GM12864 (cell line): Measurements from ENCODE around the gene OR2AG1.
A peak's percentile ranks its signal among the peaks of the same experiment; 100 is the strongest.
"Not testable (repeated sequence)": the region's sequence is repeated elsewhere in the genome, so short reads cannot be mapped to it uniquely, and the experiment has no call there.

Experiments
- DNase-seq: peaks from one replicate; pipeline ENCODE4 v3.0.0-alpha.2; 2011; ENCODE audit warnings: low read depth
- H3K4me3 ChIP-seq: 2 replicates; pipeline ENCODE4 v1.5.1; 2011; ENCODE audit warnings: mild to moderate bottlenecking, low read depth, low read length, control low read depth
- TF ChIP-seq, protein P1 (sequence below): IDR thresholded peaks from 2 replicates; pipeline ENCODE4 v1.5.1; 2011; ENCODE audit warnings: low read depth, mild to moderate bottlenecking, moderate library complexity, low read length, control low read depth, inconsistent platforms; ENCODE audit errors: missing control alignments

The OR2AG1 gene

DNA sequence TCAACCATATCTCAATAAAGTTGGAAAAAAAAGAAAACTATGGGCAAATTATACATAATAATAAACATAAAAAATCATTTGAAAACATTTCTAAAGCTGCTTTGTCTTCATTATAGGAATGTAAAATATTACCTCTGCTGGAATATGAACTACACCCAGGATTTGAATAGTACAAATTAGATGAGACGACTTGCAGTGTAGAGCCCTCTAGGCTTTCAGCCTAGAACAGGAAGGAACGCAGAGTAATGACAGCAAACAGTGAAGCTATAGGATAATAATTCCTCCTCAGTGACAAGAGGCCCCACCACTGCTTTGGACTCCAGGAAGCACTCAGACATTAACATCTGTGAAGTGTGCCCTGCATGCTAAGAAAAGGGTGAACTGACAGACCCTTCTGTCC, 7.7 kb downstream of the OR2AG1 start:
- TF ChIP-seq, protein P1, sequence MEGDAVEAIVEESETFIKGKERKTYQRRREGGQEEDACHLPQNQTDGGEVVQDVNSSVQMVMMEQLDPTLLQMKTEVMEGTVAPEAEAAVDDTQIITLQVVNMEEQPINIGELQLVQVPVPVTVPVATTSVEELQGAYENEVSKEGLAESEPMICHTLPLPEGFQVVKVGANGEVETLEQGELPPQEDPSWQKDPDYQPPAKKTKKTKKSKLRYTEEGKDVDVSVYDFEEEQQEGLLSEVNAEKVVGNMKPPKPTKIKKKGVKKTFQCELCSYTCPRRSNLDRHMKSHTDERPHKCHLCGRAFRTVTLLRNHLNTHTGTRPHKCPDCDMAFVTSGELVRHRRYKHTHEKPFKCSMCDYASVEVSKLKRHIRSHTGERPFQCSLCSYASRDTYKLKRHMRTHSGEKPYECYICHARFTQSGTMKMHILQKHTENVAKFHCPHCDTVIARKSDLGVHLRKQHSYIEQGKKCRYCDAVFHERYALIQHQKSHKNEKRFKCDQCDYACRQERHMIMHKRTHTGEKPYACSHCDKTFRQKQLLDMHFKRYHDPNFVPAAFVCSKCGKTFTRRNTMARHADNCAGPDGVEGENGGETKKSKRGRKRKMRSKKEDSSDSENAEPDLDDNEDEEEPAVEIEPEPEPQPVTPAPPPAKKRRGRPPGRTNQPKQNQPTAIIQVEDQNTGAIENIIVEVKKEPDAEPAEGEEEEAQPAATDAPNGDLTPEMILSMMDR = no peak
- no peak for DNase-seq
- H3K4me3 ChIP-seq = no peak overlapping the region

DNA sequence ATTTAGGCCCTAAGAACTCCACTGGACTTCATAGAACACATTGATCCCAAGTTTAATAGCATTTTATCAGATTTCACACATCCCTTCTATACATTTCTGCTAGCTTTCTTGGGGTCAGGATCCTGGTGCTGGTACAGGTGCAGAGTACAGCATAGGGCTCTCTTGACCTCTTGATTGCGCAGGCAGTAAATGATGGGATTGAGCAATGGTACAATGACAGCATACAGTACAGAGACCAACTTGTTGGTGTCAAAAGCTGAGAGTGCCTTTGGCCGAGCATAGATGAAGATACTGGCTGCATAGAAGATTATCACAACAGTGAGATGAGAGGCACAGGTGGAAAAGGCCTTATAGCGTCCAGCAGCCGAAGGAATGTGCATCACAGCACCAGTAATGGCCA, 11.8 kb downstream of the OR2AG1 start:
- no peak overlapping the region for H3K4me3 ChIP-seq
- TF ChIP-seq, protein P1 = no peak
- no peak for DNase-seq

DNA sequence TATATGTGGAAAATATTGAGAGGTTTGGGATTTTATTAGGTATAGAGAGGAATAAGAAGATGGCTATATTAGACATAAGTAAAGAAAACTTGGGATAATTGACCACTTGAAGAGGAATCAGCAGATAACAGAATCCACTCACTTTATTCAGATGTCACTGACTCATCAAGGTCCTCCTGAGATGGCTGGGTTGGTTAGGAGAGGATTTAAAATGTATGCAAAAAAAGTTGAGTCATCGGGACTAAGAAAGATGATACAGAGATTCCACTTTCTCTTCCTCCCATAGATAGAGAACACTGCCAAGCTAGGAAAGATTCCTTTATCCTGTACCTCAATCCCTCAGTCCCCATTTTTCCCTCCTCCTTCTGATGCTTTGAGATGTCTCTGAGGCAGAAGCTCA, 16.6 kb downstream of the OR2AG1 start, which contains the start of gene OR6A2:
TSS of gene OR6A2 (minus strand) at position 288 of the 400 bp plus-strand sequence. CDS start 3,981 bp downstream, outside the sequence.
- TF ChIP-seq, protein P1 = no peak
- no peak for DNase-seq
- no peak within 1 kb of the TSS for H3K4me3 ChIP-seq

DNA sequence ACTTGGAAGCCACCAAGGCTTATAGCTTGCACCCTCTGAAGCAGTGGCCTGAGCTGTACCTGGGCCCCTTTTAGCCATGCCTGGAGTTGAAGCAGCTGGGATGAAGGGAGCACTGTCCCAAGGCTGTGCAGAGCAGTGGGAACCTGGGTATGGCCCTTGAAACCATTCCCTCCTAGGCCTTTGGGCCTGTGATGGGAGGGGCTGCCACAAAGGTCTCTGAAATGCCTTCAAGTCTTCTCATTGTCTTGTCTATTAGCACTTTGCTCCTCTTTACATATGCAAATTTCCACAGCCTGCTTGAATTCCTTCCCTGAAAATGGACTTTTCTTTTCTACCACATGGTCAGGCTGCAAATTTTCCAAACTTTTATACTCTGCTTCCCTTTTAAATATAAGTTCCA, 18.3 kb downstream of the OR2AG1 start:
- DNase-seq, H3K4me3 ChIP-seq: not testable (repeated sequence)

DNA sequence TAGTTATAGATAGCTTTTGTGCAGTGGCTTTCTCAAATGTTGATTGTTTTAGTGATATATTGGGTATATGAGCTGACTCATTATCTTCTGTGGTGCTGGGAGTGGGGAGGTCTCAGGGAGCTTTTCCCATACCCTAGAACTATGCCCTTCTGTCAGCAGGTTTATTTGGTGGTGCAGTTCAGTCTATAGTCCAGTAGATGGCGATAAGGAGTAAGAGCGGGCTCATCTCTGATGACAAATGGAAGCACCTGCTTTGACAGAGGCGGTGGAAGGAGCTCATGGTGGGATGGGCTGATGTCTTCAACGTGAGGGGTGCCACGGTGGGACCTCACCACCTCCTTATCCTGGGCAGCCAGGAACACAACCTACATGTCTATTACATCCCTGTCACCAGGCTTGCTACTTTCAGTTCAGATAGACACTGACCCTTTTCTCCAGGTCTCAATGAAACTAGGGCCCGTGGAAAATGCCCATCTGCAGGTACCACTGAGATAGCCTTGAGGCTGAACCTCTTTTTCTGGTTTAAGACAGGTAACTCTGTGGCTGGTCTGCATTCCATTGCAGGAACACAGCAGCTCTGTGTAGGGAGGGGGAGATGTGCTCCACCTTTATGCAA, 29.7 kb downstream of the OR2AG1 start:
- H3K4me3 ChIP-seq = no peak overlapping the region
- DNase-seq = peak; percentile 15
- TF ChIP-seq, protein P1 = peak; percentile 97

DNA sequence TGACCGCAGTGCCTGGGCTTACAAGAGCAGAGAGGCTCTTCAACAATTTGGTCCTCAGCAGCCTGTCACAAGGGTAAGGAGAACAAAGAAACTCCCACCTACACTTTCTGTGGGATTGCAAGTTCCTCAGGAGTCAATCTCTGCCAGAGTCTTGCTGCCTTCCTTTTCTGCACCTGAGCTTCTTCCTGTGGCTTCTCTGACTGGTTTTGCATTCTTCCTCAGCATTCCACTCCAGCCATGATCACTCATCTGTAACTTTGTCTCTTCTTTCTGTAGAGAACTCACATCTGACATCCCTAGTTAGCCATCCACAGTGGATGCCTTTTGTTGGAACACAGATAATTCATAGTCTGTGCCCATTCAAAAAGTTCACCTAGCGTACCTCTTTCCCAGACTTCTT, 30.8 kb downstream of the OR2AG1 start:
- TF ChIP-seq, protein P1 = no peak
- no peak overlapping the region for H3K4me3 ChIP-seq
- DNase-seq = no peak

DNA sequence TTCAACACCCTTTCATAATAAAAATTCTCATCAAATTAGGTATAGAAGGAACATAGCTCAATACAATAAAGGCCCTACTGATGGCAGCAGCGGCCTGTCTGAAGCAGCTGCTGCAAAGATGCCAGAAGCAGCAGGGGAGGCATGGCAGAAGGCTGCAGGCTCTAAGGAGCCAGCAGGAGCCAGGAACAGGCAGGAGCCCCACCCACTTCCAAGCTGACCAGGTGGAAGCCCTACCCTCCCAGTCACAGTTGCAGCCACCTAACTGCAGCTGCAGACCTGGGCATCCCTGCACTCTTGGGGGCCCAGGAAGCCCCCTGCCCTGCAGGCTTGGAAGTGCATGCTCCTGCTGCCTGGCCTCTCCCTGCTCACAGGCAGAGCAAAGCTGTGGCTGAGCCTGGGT, 34.9 kb downstream of the OR2AG1 start:
- TF ChIP-seq, protein P1 = no peak
- no peak overlapping the region for H3K4me3 ChIP-seq
- DNase-seq = no peak

DNA sequence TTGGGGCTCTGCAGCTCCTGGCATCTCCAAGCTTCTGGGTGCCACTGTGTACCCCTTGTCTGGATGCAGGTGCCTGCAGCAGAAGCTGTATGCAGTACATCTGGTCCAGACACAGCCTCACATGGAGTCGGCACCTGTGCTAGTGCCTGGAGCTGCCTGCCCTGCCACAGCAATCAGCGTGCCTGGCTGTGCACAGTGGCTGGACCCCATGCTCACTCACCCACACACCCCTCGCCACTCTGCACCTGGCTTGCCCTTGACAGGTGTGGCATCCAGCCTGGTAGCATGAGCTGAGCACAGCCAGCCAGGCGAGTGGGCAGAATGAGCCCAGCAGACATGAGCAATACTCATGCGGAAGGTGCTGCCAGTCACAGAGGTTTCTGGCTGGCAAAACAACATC, 36.1 kb downstream of the OR2AG1 start:
- H3K4me3 ChIP-seq = no peak overlapping the region
- DNase-seq = no peak
- TF ChIP-seq, protein P1 = no peak
